ENCODE measurements around the gene PHYH.
"Not testable (repeated sequence)": the region's sequence is repeated elsewhere in the genome, so short reads cannot be mapped to it uniquely, and the experiment has no call there.

Gene PHYH

GRCh38 chr10:13299437-13300287 lies at the start of gene PHYH:
Gene PHYH (minus strand): TSS chr10:13300064. CDS start chr10:13300042, 22 bp downstream.
- DNase-seq = peak; percentile 74

DNA sequence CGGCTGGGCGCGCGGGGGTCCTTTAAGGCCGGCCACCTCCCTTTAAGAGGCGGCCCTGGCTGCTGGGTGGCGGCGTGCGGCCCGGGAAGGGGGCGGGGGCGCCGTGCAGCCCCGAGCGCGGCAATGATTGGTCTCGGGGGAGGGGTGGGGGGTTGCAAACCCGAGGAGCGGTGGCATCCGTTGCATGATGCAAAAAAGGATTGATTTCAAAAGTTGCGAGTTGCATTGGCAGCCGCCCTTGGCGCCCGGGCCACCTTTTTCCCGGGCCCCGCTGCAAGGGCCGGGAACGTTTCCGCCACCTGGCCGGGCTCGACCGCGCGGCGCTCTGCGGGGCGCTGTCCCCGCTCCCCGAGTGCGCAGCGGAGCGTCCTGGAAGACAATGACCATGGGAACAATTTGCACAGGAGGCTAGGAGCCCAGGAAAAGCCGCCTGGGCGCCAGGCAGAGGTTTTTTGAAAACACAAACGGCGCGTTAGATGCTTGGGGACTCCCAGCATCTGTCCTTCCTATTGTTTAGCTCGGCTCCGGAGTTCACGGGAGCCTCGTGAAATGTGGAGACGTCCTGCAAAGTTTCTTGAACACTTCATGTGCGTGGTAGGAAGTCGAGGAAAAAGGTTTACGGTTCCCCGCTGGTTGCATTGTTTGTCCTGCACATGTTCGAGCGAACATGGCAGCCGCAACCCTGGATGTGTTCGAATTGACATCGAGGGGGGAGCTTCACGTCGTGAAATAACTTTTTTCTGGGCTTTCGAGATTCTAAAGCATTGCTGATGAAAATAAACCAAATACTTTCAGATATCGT lies 48.6 kb upstream of the PHYH start, which contains the start of gene SEPHS1:
Gene SEPHS1 (minus strand): TSS at position 78 of the 802 bp plus-strand sequence. CDS start 3,343 bp downstream, outside the sequence.
- DNase-seq = peak; percentile 92

DNA sequence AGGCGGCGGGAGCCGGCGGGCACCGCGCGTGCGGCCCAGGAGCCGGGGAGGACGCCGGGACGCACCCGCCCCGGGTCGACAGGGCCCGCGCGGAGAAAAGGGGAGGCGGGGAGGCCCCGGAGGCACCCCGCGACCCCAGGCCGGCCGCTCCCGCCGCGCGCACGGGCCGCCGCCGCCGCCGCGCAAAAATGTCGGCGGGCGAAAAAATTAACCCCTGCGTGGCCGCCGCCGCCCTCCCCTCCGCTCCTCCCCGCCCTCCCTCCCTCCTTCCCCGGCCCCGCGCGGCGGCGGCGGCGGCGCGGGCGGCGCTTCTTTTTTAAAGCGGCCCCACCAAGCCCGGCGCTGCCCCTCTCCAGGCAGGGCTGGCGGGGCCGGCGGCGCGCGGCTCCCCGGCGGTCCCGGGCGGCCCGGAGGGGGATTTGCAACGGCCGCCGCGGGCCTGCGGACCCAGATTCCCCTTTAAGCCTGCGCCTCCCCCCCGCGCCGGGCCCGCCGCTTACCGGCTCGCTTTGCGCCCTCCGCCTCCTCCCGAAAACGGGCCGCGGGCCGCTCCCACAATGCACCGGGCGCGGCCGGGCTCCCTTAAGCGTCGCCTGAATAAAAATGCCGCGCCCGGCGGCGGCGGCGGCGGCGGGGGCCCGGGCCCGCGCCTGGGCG lies 47.8 kb upstream of the PHYH start:
- DNase-seq = peak; percentile 85

- no peak for DNase-seq
Observed at GRCh38 chr10:13347043-13347499, 47.2 kb upstream of the PHYH start.

GRCh38 chr10:13346283-13347042 lies 46.6 kb upstream of the PHYH start:
- DNase-seq = no peak

DNA sequence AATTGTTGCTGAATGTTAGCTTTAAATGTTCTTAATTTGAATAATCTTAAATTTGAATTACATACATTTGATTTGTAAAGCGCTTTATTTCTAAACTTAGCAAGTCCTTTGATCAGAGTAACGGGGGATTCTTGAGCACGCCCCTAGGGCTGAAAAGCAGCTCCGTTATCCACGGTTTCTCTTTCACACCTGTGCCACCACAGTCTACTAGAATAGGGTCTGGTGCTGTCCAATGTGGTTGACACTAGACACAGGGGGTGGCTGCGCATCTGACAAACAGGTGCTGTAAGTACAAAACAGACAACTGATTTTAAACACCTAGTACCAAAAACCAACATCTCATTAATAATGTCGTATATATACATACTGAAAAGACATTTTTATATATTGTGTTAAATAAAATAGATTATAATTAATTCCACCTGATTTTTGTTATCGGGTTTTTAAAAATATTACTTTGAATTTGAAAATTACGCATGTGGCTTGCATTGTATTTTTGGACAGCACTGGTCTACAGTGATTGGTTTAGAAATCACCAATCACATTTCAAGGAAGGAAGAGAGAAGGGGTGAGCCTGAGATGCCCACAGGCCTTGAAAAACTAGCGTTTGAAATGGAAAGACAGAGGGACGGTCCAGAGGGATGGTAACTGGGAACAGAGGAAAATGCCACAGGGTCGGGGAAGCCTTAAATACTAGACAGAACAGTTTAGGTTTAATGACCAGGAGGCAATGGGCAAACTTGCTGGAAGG lies 40.9 kb upstream of the PHYH start:
- DNase-seq = no peak

DNA sequence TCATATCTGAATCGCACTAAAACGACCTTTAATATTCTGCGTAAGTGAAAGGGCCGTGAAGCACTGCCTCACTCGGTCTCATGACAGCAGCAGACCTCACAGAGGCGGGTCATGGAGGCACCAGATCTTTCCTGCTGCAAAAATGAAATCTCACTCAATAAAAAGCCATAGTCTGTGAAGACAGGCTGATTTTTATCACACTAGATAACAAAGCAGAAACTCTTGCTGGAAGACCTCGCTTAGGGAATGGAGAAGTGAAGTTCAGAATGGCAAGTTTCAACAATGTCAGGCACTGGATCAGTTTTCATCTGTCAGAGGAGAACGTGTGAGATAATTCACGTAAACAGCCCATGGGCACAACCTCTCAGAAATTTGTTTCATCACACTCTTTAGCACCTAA lies 40.2 kb upstream of the PHYH start:
- no peak for DNase-seq

DNA sequence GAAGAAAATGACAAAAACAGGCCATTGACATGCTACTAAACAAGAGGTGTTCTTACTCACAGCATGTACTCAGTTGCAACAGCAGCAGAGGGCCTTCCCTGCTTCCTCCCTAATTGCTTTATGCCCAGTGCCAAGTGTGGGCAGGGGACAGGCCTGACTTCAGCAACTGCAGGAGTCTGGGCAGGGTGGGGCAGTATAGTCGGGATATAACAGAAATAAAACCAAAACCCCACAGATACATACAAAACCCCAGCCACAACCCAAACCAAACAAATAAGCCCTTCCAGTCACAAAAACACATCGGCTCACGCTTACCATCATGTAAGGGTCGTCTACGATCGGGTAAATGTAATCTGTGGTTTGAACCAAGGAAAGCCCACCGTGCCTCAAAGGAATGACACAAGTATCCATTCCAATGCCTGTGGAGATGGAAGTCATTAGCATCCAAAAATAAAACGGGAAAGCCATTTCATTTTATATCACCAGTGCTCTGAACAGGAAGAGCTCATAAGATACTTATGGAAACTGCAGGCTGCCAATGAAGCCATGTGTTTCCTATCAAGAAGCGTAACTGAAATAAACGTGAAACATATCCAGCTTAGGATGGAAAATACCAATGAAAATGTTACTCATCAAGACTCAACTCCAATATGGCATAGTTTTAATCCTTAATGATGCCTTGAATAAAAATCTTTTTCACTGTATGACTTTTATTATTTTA lies 38.7 kb upstream of the PHYH start:
- DNase-seq = no peak

- DNase-seq = no peak
Observed at GRCh38 chr10:13337827-13338196, 37.9 kb upstream of the PHYH start.

GRCh38 chr10:13337128-13337826 lies 37.4 kb upstream of the PHYH start:
- DNase-seq = no peak

DNA sequence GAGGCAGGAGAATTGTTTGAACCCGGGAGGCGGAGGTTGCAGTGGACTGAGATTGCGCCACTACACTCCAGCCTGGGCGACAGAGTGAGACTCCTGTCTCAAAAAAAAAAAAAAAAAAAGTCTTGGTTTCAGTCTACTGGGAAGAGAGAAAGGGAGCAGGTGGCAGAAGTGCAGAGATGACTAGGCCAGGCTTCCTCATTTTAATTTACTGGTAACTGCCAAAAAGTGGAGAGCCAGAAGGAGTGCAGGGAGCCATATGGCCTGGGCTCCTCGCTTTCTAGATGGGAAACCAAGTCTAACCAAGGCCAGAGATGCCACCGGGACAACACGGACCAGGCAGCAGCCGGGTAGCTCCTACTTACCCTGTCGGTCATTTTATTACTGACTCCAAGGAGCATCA lies 36.0 kb upstream of the PHYH start:
- no peak for DNase-seq

DNA sequence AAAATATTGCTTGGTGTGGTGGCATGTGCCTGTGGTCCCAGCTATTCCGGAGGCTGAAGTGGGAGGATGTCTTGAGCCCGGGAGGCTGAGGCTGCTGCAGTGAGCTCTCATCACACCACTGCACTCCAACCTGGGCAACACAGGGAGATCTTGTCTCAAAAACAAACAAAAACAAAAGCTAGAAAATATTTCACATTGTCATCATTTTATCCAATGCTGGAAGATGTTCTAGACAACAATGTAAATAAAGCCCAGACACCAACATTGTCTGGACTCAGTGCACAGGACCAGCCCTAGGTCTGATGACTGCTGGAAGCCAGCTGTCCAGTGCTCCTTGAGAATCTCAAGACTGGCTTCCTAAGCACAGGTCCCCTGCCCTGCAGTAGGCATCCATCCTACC lies 34.7 kb upstream of the PHYH start:
- no peak for DNase-seq

DNA sequence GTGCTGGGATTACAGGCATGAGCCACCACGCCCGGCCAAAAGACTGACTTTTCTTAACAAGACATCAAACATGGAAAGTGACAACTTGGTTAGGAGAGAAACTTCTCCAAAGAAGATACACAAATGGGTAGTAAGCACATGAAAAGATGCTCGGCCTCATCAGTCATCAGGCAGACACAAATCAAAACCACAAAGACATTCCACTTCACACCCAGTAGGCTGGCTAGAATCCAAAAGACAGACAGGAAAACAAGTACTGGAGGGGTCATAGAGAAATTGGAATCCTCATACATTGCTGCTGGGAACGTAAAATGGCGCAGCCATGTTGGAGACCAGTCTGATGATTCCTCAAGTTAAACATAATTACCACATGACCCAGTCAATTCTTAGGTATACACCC lies 31.8 kb upstream of the PHYH start:
- no peak for DNase-seq

- not testable (repeated sequence) for DNase-seq
Observed at GRCh38 chr10:13330980-13331379, 31.1 kb upstream of the PHYH start.

- DNase-seq = no peak
Observed at GRCh38 chr10:13329565-13329964, 29.7 kb upstream of the PHYH start.

DNA sequence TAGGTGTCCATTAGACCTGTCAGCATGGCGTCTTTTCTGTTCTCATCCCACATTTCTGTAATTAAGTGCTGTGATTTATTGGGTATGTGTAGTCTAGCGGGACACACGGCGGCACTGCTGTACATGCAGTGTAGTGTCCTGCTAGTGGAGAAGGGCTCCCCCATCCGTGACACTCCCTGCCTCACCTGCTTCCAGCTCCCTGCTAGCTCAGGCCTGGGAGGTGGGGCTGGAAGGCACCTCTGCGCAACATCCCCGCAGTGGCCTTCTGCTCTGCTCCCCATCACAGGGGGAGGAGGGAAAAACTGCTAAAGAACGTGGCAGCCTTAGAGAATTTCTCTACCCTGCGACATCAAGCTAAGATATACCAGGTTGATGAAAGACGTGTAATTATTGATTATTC lies 28.7 kb upstream of the PHYH start:
- no peak for DNase-seq

DNA sequence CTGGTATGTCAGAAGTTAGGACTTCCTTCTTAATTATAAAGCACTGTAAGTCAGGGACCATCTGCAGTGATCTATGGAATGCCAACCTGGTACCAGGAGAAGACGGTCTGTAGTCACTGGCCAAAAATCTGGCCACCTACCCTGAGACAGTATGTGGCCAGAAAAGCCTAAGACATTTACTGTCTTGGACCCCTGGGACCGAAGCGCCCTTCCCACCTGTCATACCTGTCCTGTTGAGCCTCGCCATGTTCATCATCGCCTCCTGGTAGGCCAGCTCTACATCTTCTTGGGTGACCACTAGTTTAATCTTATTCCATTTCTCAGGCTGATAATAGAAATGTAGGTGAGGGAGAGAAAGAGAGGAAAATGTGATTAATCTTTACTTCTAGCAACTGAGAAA lies 28.3 kb upstream of the PHYH start:
- no peak for DNase-seq

DNA sequence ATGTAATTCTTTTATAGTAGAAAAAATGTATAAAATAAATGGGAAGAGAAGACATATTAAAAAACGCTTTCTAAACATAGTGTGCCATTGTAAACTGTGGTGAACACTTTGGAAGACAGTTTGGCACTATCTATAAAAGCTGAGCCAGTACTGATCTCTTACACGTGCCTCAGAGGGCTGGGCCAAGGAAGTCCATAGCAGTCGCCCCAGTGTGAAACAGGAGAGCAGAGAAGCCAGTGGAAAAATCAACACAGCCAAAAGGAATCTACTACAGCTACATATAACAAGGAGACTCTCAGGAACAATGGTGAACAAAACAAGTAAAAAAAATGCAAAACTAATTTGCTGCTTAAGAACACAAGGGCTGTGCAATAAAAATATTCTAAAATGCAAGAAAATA lies 27.7 kb upstream of the PHYH start:
- no peak for DNase-seq

DNA sequence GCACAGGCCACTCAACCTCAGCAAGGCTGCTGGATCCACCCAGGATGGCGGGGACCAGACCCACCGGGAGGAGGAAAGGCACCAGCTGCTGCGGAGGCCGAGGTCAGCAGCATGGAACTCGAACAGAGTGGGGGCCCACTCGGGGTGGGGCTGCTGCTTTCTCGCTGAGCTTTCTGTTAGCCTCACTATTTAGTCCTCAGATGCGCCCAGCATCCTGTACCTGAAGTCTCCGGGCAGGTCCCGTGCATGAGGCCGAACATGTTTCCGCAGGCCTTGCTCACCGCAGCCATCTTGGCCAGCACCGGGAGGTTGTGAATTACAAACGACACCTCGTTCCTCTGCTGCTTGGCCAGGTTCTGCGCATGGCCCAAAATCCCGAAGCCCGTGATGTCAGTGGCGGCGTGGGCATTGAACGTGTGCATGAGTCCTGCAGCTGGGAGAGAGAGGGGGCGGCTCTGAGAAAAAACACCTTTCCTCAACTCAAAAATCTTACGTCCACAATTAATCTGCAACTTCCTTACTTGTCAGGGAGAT lies 22.8 kb upstream of the PHYH start:
- no peak for DNase-seq

- DNase-seq = no peak
Observed at GRCh38 chr10:13321576-13321975, 21.7 kb upstream of the PHYH start.
